IPS DF 4.7 (cell line): ENCODE results near the gene USP43.

Experiments
- DNase-seq: peaks from one replicate; pipeline ENCODE4 v3.0.0-alpha.2; 2013; ENCODE audit warnings: low spot score; ENCODE audit errors: extremely low read depth

USP43 gene

DNA sequence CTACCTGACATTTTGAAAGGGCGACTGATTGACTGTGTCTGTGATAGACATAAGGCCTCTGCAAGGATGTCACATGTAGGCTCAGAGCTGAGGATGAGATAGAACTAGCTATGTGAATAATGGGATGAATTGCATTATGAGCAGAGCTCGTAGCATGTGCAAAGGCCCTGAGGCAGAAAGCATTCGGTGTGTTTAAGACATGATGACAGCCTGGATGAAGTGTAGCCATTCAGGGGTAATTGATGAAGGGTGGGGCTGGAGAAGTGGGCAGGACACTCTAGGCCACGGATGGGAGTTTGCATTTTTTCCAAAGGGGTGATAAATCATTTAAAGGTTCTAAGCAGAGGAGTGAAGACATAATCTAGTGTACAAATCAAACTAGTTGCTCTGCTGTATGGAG lies 62.6 kb downstream of the USP43 start:
- DNase-seq: no peak

DNA sequence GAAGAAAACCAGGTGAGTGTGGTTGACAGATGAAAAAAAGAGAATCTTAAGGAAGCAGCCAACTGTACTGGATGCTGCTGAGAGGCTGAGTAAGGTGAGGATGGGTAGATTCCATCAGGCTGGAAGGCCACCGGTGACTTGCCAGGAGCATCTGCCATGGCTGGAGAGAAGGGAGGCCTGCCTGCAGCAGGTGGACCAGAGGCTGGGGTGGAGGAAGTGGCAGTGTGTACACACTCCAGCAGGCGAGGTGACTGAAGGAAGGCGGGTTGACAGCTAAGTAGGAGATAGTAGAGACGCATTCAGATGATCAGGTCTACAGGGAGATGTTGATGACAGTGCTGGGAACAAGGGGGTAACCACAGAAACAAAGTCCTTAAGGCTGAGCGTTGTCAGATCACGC lies 69.5 kb downstream of the USP43 start:
- DNase-seq: no peak

DNA sequence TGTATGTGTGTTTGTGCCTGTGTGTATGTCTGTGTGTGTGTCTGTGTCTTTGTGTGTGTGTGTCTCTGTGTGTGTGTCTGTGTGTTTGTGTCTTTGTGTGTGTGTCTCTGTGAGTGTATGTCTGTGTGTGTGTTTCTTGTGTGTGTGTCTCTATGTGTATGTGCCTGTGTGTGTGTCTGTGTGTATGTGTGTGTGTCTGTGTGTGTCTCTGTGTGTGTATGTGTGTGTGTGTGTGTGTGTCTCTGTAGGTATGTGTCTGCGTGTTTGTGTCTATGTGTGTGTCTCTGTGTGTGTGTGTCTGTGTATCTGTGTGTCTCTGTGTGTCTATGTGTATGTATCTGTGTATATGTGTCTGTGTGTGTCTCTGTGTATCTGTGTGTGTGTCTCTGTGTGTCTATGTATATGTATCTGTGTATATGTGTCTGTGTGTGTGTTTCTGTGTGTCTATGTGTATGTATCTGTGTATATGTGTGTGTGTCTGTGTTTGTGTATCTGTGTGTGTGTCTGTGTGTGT lies 70.2 kb downstream of the USP43 start:
- DNase-seq: no peak

DNA sequence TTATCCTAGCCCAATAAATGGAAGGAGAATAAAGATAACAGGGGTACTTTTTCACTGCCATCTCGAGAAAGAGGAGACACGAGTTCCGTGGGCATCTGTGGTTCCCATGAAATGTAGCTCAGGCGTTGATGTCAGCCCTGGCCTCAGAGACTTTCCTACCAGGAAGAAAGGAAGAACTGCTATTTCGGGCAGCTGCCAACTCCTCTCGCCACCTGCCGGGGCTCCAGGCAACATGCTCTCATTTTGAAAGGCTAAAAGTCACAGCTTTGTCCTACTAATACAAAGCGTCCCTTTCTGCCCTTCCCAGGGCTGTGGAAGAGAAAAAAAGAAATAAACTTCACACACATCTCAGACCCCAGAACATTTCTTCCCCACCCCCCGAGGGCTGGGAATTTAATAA lies 80.3 kb downstream of the USP43 start:
- no peak for DNase-seq

DNA sequence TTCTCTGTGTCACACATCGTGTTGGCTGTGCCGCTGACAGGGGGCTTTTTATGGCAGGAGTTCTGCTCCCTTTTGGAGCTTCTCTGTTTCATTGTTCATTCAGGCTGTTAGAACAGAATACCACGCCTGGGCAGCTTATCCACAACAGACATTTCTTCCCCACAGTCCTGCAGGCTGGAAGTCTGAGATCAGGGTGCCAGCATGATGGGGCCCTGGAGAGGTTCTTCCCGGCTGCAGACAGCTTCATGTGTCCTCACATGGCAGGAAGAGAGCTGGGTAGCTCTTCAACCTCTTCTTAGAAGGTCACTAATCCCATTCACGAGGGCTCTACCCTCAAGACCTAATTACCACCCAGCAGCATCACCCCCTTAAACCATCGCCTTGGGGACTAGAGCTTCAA lies 81.0 kb downstream of the USP43 start:
- DNase-seq: no peak

DNA sequence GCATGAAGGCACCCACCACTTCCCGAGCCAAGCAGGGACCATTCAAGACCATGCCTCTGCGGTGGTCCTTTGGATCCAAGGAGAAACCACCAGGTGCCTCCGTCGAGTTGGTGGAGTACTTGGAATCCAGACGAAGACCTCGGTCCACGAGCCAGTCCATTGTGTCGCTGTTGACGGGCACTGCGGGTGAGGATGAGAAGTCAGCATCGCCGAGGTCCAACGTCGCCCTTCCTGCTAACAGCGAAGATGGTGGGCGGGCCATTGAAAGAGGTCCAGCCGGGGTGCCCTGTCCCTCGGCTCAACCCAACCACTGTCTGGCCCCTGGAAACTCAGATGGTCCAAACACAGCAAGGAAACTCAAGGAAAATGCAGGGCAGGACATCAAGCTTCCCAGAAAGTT lies 82.7 kb downstream of the USP43 start:
- DNase-seq: no peak

DNA sequence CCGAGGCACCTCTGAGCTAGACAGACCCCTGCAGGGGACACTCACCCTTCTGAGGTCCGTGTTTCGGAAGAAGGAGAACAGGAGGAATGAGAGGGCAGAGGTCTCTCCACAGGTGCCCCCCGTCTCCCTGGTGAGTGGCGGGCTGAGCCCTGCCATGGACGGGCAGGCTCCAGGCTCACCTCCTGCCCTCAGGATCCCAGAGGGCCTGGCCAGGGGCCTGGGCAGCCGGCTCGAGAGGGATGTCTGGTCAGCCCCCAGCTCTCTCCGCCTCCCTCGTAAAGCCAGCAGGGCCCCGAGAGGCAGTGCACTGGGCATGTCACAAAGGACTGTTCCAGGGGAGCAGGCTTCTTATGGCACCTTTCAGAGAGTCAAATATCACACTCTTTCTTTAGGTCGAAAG lies 83.2 kb downstream of the USP43 start:
- no peak for DNase-seq

DNA sequence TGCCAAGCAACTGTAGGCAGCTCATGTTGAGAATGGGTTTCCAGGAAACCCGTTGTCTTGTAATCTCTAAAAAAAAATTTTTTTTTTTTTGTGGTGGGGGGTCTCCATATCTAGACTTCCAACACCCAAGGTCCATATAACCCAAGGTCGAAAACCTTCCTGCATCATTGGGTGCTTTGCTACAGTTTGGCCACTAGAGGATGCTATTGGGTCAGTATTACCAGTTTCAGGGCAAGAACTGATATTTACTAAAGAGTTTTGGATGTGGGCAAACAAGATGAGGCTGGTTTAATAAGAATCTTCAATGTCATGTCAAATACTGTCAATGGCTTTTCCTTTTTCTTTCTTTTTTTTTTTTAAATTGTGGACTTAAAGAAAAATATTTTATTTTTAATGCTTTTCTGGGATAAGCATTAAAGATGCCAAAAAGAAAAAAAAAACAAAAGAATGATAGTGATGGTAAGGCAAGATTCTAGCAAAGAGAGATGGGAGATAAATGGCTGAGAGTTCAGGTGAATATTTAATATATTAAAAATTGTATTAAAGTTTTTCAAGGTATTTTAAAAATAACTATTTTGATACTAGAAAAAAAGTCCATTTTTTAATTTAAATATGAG lies 83.8 kb downstream of the USP43 start:
- peak; percentile 22 for DNase-seq

DNA sequence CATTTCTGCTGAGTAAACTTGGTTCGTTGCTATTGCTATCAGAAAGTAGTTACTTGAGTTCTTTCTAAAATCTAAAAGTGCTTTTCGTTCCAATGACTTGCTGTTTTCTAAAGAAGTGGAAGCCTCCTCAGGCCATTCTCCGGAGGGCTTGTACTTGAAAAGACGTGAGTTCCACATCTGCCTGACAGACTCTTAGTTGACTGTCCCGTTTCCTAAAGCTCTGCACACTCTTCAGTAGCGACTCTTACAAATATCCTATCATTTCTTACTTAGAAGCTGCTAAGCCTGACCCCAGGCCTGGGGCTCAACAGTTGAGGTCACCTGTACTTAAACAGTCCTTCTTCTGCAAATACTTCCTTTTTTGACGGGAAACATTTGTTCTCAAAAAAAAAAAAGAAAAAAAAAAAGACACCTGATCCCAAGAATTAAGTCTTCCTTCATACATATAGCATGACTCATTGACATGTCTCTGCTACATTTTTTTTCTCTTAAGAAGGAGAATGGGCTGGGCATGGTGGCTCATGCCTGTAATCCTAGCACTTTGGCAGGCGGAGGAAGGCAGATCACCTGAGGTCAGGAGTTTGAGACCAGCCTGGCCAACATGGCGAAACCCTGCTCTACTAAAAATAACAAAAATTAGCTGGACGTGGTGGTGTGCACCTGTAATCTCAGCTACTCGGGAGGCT lies 84.6 kb downstream of the USP43 start:
- no peak for DNase-seq

DNA sequence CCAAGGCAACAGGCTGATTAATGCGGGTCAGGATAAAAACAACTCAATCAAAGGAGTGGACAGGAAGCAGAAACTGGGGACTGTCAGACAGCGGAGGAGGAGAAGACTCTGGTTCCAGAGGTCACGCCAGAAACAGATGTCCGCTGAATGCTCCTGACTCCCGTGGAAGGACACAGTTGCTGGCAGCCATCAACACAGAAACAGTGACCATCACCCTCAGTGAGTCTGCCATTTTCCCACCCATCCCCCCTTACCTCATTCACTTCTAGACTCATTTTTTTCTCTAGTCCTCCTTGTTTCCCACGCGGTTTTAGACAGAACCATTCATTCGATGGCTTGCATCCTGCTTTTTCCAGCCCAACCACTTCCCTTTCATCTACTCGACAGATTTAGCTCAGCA lies 105.2 kb downstream of the USP43 start:
- DNase-seq: no peak

DNA sequence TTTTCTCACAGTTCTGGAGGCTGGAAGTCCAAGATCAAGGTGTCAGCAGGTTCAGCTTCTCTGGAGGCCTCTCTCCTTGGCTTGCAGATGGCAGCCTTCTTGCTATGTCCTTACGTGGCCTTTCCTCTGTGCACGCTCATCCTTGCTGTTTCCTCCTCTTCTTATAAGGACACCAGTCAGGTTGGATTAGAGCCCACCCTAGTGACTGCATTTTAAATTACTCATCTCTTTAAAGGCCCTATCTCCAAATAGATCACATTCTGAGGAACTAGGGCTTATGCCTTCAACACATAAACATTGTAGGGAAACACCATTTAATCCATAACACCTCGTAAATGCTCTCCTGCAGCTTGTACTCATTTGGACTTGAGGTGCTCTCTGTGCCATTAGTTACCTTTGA lies 109.8 kb downstream of the USP43 start:
- DNase-seq: no peak

DNA sequence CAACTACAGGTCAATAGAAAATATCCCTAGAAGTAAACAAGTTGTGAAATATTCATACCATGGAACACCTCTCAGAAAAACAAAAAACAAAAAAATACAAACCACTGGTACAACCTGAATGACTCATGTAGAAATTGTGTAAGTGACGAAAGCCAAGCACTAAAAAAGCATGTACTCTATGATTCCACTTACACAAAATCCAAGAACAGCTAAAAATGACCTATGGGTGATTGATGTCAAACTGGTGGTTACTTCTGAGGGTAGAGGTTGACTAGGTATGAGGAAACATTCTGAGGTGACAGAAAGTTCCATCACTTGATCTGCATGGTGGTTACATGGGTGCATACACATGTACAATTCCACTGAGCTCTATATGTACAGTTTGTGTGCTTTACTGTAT lies 114.9 kb downstream of the USP43 start:
- no peak for DNase-seq

DNA sequence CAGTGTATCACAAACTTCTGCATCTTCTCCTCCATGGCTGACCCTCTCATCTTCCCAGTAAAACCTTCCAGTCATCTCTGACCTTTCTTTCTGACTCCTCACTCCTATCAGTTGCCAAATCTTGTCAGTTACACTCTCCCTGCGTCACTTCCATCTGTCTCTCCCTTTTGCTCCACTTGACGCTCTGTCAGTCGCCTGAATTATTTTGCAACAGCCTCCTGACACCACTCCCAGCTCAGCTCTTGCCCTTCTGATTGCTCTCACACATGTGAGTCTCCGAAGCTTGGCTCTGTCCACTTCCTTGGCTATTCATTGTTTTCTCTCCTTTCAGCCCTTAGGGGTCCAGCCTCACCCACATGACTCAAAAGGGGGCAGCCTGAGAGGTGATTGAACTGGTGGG lies 118.3 kb downstream of the USP43 start:
- DNase-seq: no peak

DNA sequence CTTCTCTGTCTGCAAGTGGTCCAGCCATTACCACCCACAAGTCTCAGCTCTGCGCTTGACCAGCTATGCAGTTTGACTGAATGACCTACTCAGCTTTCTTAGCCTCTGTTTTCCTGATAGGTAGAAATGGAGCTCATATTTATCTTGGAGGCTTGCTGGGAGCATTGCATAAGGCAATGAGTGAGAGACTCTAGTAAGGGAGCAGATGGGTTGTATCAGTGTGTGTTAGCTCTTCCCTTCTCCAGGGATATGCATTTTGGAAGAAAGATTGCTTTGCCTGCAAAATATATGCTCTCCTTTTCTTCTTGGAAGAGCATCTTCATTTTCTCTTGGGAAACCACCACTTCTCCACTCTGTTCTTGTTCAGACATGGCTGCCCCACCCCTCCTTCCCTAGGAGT lies 120.0 kb downstream of the USP43 start:
- DNase-seq: no peak

DNA sequence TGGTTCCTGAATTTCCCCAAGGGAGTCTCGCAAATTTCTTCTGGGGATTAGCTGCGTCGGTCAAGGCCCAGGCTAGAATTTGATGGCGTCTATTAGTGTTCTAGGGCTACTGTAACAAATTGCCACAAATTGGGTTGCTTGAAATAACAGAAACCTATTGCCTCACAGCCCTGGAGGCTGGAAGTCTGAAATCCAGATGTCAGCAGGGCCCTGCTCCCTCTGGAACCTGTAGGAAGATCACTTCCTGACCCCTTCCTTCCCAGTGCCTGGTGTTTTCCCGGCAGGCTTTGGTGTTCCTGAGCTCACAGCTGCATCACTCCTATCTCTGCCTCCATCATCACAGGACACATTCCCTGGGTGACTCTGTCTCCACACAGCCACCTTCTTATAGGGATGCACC lies 121.7 kb downstream of the USP43 start:
- no peak for DNase-seq

DNA sequence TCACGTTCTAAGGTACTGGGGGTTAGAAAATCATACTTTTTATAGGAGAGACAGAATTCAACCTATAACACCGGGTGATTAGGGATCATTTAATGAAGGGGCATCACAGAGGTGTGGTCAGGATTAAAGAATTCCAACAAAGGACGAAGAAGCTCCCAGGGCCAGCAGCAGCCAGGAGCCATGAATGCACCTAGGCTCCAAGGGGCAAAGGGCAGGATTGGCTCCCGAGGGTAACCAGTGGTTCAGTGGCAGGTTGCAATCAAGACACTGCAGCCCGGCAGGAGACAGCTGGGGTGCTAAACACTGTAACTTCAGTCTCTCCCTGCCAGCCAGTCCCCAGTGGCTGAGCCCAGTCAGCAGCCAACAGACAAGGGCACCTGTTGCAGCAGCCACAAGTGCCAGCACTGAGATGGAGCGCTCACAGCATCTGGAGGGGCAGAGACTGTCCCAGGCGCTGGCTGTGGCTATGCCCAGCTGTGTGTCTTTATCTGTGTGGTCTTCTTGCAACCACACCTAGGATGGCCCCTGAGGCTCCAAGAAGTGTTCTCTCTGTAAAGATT lies 122.2 kb downstream of the USP43 start:
- DNase-seq: no peak

DNA sequence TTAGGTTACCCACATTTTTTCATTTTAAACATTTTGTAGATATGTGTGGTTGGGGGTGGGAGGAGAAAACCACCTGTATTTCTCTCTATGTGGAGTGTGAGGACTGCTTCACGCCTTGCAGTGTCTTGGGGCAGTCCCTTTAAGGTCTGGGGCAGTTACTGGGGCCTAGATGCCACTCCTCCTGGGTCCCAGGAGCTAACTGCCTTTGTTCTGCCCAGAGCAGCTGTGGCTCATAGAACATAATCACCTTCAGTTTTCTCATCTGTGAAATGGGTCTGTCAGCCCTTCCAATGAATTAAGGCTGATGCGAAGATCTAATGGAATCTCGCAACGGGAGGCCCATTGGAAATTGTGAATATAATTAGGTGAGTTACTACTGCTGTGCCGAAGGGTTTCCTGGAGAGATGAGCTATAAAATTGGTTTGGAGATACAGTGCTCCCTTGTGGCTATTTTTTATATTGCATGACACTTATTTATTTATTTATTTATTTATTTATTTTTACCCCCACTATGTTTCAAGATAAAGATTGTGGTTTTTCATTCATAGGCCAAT lies 123.1 kb downstream of the USP43 start:
- DNase-seq: no peak

DNA sequence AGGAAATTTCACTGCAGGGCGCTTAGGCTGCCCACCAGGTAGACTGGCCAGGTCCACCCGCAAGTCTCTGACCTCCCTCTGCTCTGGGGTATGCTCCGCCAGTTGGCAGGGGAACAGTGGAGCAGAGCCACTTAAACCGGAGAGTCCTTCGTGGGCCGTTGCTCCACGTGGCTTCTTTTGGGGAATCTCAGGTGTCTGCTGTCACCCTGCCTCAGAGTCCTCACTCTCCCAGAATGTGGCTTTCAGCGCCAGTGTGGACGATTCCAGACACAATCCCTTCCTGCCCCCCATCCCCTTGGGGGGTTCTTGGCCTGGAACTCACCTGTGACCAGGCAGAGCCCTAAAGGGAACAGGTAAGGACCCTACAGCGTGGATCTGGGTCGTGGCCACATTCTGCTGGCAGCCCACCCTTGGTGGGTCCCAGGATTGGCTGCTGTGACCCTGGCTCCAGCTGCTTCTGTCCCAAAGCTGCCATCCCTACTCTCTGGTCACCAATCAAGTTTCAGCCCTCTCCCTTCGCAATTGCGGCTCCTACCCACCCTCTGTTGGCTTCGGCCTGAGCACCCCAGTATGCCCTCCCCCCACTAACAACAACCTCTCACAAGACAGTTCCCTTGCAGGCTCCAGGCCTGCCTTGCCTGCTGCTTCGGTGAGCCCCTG lies 123.8 kb downstream of the USP43 start:
- no peak for DNase-seq

DNA sequence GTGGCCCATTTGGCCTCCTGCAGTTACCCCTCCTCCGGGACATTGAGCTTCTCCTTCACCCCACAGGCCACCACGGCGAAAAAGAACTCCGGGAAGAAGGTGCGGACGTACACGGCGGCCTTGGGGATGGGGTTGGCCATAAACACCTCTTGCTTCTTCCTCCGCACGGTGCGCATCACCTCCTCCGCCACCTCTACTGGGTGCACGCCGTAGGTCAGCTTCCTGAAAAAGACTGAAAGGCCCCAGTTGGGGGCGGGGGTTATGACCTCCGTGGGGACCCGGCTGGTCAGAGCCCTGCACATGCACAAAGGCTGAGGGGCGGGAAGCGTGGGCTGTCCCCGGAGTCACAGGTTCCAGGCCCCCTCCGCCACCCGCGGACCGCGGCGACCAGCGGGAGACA lies 126.1 kb downstream of the USP43 start:
- DNase-seq: no peak

DNA sequence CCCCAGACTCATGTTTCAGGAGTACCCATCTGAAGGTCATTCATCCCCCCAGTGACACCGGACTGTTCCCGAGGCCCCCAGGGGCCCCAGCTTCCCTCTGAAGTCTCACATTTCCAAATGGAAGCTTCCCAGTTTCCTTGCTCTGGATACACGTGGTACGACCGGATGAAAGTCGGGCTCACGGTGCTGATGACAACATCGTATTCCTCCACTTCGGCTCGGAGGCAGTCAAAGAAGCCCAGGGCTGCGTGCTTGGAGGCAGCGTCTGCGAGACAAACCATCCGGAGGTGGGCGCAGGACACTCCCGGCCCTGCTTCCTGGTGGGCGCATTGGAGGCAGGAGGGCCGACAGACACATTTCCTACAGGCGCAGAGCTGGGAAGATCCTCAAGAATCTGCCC lies 127.3 kb downstream of the USP43 start:
- DNase-seq: no peak

DNA sequence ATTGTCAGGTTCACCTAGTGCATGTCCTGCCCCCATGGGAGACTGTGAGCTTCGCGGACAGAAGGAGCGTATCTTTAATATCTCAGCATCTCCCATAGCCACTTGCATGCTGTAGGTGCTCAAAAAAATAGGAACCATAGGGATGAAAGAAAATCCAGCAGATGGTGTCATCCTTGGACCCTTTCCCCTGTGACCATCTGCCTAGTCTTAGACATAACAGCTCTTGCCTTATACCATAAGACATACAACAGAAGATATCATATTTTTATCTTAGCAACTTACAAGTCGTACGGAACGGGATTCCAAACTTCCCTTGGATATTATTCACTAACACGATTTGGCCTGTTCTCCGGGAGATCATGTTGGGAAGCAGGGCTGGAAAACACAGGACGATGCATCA lies 131.6 kb downstream of the USP43 start:
- DNase-seq: no peak
